HepG2 (cell line): ENCODE data around the gene BMP8B. TPM values are rescaled to one million over a fixed set of nuclear protein-coding genes. Genes with fewer than 3 reads are reported as not detected.
"Not testable (repeated sequence)": the region's sequence is repeated elsewhere in the genome, so short reads cannot be mapped to it uniquely, and the experiment has no call there.

ENCODE experiments used
- ATAC-seq: fragments of 200-7000 bp; cut with Tn5 transposase; 3 replicates; pipeline ENCODE4 v1.9.1; 2020; ENCODE audit warnings: mild to moderate bottlenecking, moderate library complexity
- BruUV-seq: library from RNA; stranded (reverse); fragments of 400-500 nt; replicated peaks from 2 replicates; lab custom pipeline; 2021; lab: Mats Ljungman, UMichigan
- CTCF ChIA-PET: fragments of 300-600 bp; formaldehyde crosslinking; extraction: SDS; loops from one replicate; lab custom pipeline; 2021; ENCODE audit warnings: low total read pairs, inconsistent platforms, low intra/inter-chr PET ratio; lab: Yijun Ruan, JAX
- POLR2A ChIA-PET: fragments of 350-600 bp; sonication (Branson Sonifier 250); formaldehyde crosslinking; loops from one replicate; lab custom pipeline; 2020; ENCODE audit warnings: antibody characterized with exemption, inconsistent platforms; lab: Yijun Ruan, JAX
- DNase-seq: peaks from one replicate; pipeline ENCODE4 v3.0.0-alpha.2; 2015; ENCODE audit warnings: low spot score
- FAIRE-seq: peaks from 3 replicates; lab custom pipeline; 2011; peaks lifted over from hg19 to GRCh38; lab: Jason Lieb, UNC
- H2AFZ ChIP-seq: one replicate; pipeline ENCODE4 v1.6.1; 2011; ENCODE audit warnings: low read length, inconsistent platforms
- H3K27ac ChIP-seq: fragments of 300-600 bp; 3 replicates; pipeline ENCODE4 v1.8.0; 2011; ENCODE audit warnings: mixed run types, mild to moderate bottlenecking, mixed read lengths, low read length, inconsistent platforms; ENCODE audit not compliant: insufficient read depth; ENCODE audit errors: extremely low read length
- H3K27me3 ChIP-seq, 2 experiments: fragments of 200-600 bp in 1 of 2; 2 replicates in 1 of 2; 3 replicates in 1 of 2; pipeline versions ENCODE4 v1.6.0 to v1.8.0; 2011; ENCODE audit warnings: low read length in 2 of 2, mild to moderate bottlenecking in 2 of 2, moderate library complexity in 2 of 2, inconsistent platforms in 1 of 2; ENCODE audit not compliant: insufficient read depth in 2 of 2, control insufficient read depth in 1 of 2
- H3K36me3 ChIP-seq, 2 experiments: fragments of 200-600 bp in 1 of 2; replicated peaks in 1 of 2; 2 replicates in 1 of 2; 3 replicates in 1 of 2; pipeline versions ENCODE4 v1.5.1 to v1.8.0; 2011; ENCODE audit warnings: low read length in 2 of 2, inconsistent platforms in 1 of 2; ENCODE audit not compliant: insufficient read depth in 2 of 2, control insufficient read depth in 1 of 2
- H3K4me1 ChIP-seq: 2 replicates; pipeline ENCODE4 v1.5.1; 2012; ENCODE audit warnings: low read length, inconsistent platforms; ENCODE audit not compliant: insufficient read depth
- H3K4me2 ChIP-seq: 2 replicates; pipeline ENCODE4 v1.6.0; 2011; ENCODE audit warnings: low read depth, low read length, inconsistent platforms
- H3K4me3 ChIP-seq, 3 experiments: fragments of 200-600 bp in 1 of 3; sonication (generic), shearing (Covaris generic) in 1 of 3; replicated peaks in 1 of 3; 2 replicates each; pipeline ENCODE4 v1.5.1; 2011 to 2016; ENCODE audit warnings: low read length in 3 of 3, inconsistent platforms in 2 of 3, low read depth in 2 of 3, mild to moderate bottlenecking in 2 of 3, control low read depth in 1 of 3, mixed read lengths in 1 of 3; ENCODE audit not compliant: insufficient read depth in 1 of 3
- H3K79me2 ChIP-seq: one replicate; pipeline ENCODE4 v1.6.1; 2011; ENCODE audit warnings: low read length, inconsistent platforms; ENCODE audit not compliant: insufficient read depth
- H3K9ac ChIP-seq: 2 replicates; pipeline ENCODE4 v1.6.0; 2011; ENCODE audit warnings: mild to moderate bottlenecking, low read depth, low read length, inconsistent platforms; ENCODE audit not compliant: insufficient read depth
- H3K9me3 ChIP-seq: 2 replicates; pipeline ENCODE4 v1.5.1; 2012; ENCODE audit warnings: mild to moderate bottlenecking, low read length
- H4K20me1 ChIP-seq: 2 replicates; pipeline ENCODE4 v1.6.0; 2011; ENCODE audit warnings: inconsistent platforms, mild to moderate bottlenecking, low read length, moderate library complexity; ENCODE audit not compliant: insufficient read depth
- BHLHE40 ChIP-seq: IDR thresholded peaks from 2 replicates; pipeline ENCODE4 v1.6.1; 2011; ENCODE audit warnings: low read length, improper control_type of control experiment
- MAX ChIP-seq: IDR thresholded peaks from 2 replicates; pipeline ENCODE4 v1.6.1; 2012; ENCODE audit warnings: inconsistent platforms
- USF2 ChIP-seq, 2 experiments: sonication (generic) in 1 of 2; formaldehyde crosslinking in 1 of 2; IDR thresholded peaks; 2 replicates each; pipeline versions ENCODE4 v1.5.1 to v1.6.1; 2011 to 2020; ENCODE audit warnings: borderline replicate concordance in 1 of 2, low read depth in 1 of 2, low read length in 1 of 2, mild to moderate bottlenecking in 1 of 2, missing genetic modification reagents in 1 of 2, moderate library complexity in 1 of 2
- ZMYM4 ChIP-seq: sonication (generic); formaldehyde crosslinking; IDR thresholded peaks from 2 replicates; pipeline ENCODE4 v1.8.1; 2023; ENCODE audit warnings: mild to moderate bottlenecking, missing genetic modification reagents
- ZNF687 ChIP-seq: sonication (generic); formaldehyde crosslinking; IDR thresholded peaks from 2 replicates; pipeline ENCODE4 v1.5.1; 2020; ENCODE audit warnings: mild to moderate bottlenecking, missing genetic modification reagents, moderate library complexity
- WGBS: methylation state at CpG from one replicate; pipeline ENCODE4 v1.1.6; 2017; ENCODE audit warnings: low lambda C conversion rate; 5-methylcytosine and 5-hydroxymethylcytosine counted together
- in situ Hi-C: cut with HindIII; loops from 2 replicates; pipeline ENCODE4 v1.10.0; 2017; ENCODE audit warnings: low pct_unique_long_range_greater_than_20kb; ENCODE audit not compliant: extremely low pct_ligation_motif_present
- intact Hi-C: fragments of 100-400 bp; cut with micrococcal nuclease; formaldehyde crosslinking; loops from one replicate; pipeline ENCODE4 v1.10.0; 2022; ENCODE audit not compliant: unreplicated experiment
- polyA plus RNA-seq, 8 experiments: library from polyadenylated mRNA; depleted of rRNA in 3 of 8; stranded (reverse) in 7 of 8; unstranded in 1 of 8; fragments of >200 nt; fragmentation: Illumina TruSeq in 4 of 8; extraction: Trizol in 4 of 8; gene quantifications; 2 replicates each; pipeline versions ENCODE4 v1.2.1 to v1.2.3, GENCODE V29; 2011 to 2016; ENCODE audit warnings: low read depth in 4 of 8, missing spikeins in 1 of 8, mixed read lengths in 1 of 8; ENCODE audit not compliant: insufficient read depth in 1 of 8
- total RNA-seq, 5 experiments: library from RNA; depleted of rRNA; stranded (reverse); fragments of >200 nt; fragmentation: Illumina TruSeq; extraction: Trizol; gene quantifications; 2 replicates each; pipeline ENCODE4 v1.2.3, GENCODE V29; 2016; ENCODE audit warnings: low read depth in 1 of 5

Gene BMP8B
- total and polyA plus RNA-seq, 2 of the 13 experiments (the other 11 are each of a cell fraction or from before 2014, with no cell fraction given): 0.29 to 0.41 TPM

- ChIA-PET POLR2A (interaction anchor here (1.2 to 1.4 kb wide), 2 partner anchors 10 to 102 kb away, joined by 3 read pairs; no protein-coding TSS in a partner anchor), CTCF (interaction anchor here (0.9 kb wide), 1 partner anchor 97 kb away, joined by 4 read pairs; no protein-coding TSS in a partner anchor)
- 50% methylated on average over 16 of the region's 26 CpGs for WGBS
- FAIRE-seq; H3K9me3 ChIP-seq; H3K9ac ChIP-seq; H3K27me3 ChIP-seq; H3K27ac ChIP-seq; H3K4me3 ChIP-seq; H3K4me2 ChIP-seq; H3K79me2 ChIP-seq; H4K20me1 ChIP-seq; in situ Hi-C loops; H3K36me3 ChIP-seq; H2AFZ ChIP-seq; BruUV-seq; TF ChIP-seq USF2 (CRISPR knock-in tag; IDR thresholded peaks at IDR 0.05; ENCODE audit: borderline replicate concordance): not testable (repeated sequence)
- peaks cover 20% of the 10 kb centered on the region for H3K4me1 ChIP-seq
- TF ChIP-seq MAX (0 out of 2 replicates have a peak, but pooled peaks have one; percentile 38), ZNF687 (peak; percentile 47; the same call in 1 of the 2 replicates), ZMYM4 (peak; percentile 17; the same call in 1 of the 2 replicates), BHLHE40 (peak; percentile 74), USF2 (IDR thresholded peaks at IDR 0.05; ENCODE audit: low read depth, low read length) (peak; percentile 36; the same call in 1 of the 2 replicates)
- intact Hi-C loops: loop anchor here (1.0 kb wide), 1 partner anchor 97 kb away; no protein-coding TSS in a partner anchor
- DNase-seq (peak; percentile 44), ATAC-seq (peak; percentile 87)
Observed at GRCh38 chr1:39798859-39799769, 10.4 kb upstream of the BMP8B start.
